GM19043 (cell line): Measurements from ENCODE around the gene SNX25.
A peak's percentile ranks its signal among the peaks of the same experiment; 100 is the strongest.
"Not testable (repeated sequence)": the region's sequence is repeated elsewhere in the genome, so short reads cannot be mapped to it uniquely, and the experiment has no call there.

Experiments
- ATAC-seq: cut with Tn5 transposase; IDR thresholded peaks from one replicate; pipeline ENCODE4 v1.9.1; 2021; ENCODE audit warnings: low read depth; ENCODE audit not compliant: unreplicated experiment

SNX25 gene

GRCh38 chr4:185209031-185209851 is at the start of gene SNX25:
Gene SNX25 (plus strand): TSS chr4:185209598. CDS start chr4:185209827, 229 bp downstream.
- ATAC-seq: peak; percentile 70

DNA sequence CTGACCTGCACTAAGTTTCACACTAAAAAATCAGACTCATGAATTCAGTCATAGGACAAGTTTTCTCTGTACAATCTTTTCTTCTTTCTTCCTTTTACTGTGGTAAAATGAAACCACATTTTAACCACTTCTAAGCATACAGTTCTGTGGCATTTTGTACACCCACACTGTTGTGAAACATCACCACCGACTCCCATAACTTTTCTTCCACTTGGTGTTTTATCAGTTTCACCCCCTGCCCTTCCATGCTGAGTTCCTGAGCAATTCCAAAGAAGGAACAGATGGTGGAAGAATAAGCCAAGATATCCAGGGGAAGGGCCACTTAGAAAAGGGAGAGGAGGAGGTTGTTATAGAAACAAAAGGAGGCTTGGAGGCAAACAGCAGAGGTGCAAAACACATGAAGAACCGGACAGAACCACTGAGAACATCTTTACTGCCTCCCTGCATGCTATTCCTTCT is 43.8 kb upstream of the SNX25 start:
- peak; percentile 98 for ATAC-seq

DNA sequence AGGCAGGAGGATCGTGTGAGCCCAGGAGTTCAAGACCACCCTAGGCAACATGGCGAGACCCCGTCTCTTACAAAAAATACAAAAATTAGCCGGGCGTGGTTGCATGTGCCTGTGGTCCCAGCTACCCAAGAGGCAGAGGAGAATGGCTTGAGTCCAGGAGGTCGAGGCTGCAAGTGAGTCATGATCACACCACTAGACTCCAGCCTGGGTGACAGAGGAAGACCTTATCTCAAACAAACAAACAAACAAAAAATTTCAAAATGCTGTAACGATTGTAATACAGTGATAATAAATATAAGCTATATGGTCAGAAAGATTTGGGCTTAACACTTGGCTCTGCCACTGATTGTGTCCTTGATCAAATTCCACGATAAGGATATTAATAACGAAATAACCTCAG is 42.2 kb upstream of the SNX25 start:
- ATAC-seq: no peak

DNA sequence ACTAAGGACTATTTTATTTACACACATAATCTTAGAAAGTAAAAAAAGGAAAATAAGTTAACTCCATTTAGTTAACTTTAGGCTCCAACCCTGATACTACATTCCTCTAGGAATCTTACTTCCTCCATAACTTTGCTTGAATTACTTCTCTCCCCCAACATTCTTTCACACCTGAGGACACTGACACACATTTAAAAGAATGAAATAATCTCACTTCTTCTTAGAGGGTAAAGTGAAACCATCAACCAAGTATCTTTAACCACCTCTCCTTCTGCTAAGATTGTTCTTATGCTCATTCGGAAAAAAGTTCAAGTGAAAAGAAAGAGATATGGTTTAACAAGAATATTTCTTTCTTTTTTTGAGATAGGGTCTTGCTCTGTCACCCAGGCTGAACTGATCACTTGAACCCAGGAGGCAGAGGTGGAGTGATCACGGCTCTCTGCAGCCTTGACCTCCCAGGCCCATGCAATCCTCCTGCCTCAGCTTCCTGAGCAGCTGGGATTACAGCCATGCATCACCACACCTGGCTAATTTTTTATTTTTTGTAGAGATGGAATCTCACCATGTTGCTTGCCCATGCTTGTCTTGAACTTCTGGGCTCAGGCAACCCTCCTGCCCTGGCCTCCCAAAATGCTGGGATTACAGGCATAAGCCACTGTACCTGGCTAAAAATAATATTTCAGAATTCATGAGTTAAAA is 37.9 kb upstream of the SNX25 start:
- peak; percentile 86 for ATAC-seq

- no peak for ATAC-seq
Observed at GRCh38 chr4:185179488-185179887, 29.9 kb upstream of the SNX25 start.

- no peak for ATAC-seq
Observed at GRCh38 chr4:185182239-185182638, 27.2 kb upstream of the SNX25 start.

DNA sequence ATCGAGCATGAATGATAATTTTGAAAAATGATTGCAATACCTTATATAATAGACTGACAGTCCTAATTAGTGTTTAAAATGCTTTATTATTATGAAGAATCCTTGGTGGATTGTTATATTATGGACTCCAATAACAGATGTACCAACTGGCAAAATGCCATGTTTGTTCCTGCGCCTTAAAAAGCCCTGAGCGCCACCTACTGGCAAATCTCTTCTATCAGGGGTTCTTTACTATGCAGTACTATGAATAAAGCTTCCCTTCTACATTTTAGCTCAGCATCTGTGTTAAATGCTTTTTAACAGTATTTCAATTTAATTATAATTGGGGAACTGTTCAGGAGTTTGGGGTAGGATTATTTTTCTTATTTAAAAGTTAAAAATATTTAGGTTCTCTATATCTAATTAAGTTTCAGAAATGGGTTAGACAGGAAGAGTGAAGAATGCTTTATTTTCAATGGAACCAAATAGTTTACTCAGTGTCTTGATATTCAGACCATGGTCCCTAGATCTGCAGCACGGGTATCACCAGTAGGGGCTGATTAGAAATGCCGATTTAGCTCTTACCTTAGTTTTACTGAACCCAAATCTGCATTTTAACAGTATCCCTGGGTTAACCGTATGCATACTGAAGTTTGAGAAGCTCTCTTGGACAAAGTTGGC is 25.6 kb upstream of the SNX25 start:
- ATAC-seq: peak; percentile 49

DNA sequence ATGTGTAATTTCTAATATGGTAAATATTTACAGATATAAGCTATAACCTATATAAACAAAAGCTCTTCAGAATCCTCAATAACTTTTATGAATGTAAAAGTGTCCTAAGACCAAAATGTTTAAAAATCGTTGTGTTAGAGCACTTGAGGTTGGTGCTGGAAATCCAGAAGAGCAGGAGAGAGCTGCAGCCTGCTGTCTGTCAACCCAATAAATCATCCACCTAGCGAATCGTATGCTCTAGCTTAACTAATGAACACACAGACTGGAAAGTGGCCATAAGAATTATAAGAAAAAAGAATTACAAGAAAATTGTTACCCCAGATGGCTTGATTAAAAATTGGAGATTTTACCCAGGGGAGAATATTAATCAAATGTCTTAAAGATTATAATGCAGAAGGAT is 22.6 kb upstream of the SNX25 start:
- ATAC-seq: no peak

GRCh38 chr4:185189606-185190305 is 19.6 kb upstream of the SNX25 start:
- ATAC-seq: no peak

DNA sequence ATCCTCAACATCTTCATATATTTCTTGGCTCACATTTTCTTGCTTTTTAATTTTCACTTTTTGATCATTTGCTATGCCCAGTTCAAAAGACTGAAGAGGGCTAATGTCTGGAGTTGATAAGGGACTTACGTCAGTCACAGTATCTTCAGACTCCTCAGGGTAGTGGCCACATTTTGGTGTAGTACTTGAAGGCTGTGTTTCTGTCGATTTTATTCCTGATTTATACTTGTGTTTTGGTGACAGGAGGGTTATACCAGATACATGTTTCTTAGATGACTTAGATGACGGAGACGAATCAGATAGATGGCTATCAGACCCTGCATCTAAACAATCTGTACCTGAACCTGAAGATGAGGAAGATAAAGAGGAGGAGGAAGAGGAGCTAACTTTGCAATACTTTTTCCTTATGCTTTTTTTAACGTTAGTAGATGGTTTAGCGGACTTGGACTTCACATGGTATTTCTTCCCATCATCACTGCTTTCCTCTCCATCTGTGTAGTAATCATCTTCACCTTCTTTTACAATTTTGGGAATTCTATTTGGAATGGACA is 19.0 kb upstream of the SNX25 start:
- no peak for ATAC-seq

GRCh38 chr4:185192059-185192458 is 17.3 kb upstream of the SNX25 start:
- peak; percentile 96 for ATAC-seq

DNA sequence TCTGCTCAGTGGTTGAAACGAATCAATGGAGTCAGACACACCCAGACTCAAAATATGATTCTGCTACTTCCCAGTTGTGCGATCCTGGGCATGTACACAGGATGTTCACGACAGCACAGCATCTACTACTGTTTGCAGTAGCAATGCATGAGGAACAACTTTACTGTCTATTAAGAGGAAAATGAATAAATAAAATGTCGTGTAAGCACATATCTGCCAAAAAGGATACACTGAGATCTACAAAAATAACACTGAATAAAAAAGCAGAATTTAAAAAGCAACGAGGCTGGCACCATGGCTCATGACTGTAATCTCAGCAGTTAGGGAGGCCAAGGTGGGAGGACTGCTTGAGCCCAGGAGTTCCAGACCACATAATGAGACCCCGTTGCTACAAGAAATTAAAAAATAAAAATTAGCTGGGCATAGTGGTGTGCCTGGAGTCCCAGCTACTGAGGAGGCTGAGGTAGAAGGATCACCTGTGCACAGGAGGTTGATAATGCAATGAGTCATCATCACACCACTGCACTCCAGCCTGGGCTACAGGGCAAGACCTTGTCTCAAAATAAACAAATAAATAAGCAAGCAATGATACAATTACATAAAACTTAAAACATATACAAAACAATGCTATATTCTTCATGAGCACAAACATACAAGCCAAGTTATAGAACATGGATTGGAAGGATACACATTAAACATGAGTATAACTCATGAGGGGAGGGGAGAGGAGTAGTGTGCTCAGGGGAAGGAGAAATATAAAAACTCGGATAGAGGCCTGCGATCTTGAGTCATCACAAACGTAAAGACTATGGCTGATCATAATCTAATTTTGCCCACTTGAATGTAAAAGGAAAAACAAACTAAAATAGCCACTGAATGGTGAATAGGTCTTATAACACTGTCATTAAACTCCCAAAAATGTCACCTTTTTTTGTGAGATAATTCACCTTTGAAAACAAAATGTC is 14.2 kb upstream of the SNX25 start:
- no peak for ATAC-seq

- ATAC-seq: no peak
Observed at GRCh38 chr4:185196437-185196836, 13.0 kb upstream of the SNX25 start.

DNA sequence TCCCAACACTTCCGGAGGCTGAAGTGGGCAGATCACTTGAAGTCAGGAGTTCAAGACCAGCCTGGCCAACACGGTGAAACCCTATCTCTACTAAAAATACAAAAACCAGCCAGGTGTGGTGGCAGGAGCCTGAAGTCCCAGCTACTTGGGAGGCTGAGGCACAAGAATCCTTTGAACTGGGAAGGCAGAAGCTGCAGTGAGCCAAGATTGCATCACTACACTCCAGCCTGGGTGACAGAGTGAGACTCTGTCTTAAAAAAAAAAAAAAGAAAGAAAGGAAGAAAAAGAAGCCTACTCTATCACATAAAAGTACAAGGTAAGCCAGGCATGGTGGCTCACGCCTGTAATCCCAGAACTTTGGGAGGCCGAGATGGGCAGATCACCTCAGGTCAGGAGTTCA is 11.2 kb upstream of the SNX25 start:
- ATAC-seq: not testable (repeated sequence)

DNA sequence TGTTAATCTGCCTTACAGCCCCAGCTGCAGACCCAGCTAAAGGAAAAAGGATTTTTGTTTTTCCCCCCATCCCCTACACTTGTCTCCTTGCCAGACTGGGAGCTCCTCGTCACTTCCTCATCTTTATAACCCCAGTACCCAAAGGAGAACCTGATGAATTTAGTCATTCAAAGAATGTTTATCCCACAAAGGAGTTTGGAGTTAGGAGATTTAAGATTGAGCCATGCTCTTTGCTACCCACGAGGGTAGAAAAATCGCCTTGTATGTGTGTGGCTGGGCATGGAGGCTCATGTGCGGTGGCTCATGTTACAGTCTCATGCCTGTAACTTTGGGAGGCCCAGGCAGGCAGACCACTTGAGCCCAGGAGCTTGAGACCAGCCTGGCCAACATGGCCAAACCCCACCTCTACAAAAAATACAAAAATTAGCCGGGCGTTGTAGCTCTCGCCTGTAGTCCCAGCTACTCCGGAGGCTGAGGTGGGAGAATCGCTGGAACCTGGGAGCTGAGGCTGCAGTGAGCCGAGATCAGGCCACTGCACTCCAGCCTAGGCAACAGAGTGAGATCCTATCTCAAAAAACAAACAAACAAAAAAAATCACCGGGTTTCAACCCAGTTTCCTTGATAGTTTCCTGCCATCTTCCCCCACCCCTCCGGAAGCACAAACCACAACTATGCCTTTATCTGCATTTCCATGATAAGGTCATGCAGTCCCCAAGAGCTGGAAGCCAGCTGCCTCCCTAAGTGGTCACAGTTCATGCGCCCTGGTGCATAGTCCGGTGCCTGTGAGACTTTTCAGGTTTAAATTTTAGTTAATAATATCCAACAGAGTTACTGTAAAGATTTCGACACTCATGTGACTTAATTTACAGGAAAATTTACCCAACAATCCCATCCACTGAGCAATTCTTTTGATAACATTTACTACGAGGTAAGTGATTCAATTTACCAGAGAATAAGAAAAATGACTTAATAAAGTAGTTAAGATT is 7.1 kb upstream of the SNX25 start:
- ATAC-seq: peak; percentile 25

DNA sequence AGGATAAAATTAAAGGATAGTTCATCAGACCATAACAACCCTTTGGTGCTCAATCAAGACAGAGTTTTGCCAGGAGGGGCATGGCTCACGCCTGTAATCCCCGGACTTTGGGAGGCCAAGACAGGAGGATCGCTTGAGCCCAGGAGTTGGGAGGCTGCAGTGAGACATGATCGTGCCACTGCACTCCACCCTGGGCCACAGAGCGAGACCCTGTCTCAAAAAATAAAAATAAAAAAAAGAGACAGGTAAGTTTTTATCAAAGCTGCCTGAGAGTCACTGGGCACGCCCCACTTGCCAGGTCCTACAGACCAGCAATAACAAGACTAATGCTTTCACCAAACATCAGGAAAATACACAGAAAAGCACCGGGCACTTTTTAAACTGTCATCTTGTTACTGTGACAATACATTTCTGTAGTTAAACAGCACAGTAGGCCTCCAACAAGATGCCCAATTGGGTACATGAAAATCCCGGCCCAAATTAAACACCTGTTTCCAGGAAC is 6.4 kb upstream of the SNX25 start:
- no peak for ATAC-seq

GRCh38 chr4:185203486-185204237 is 5.7 kb upstream of the SNX25 start, which contains the start of gene CFAP97:
Gene CFAP97 (minus strand): TSS chr4:185204000. CDS start chr4:185191196, 12,804 bp downstream.
- peak; percentile 62 for ATAC-seq
